Neural crest cell (in vitro differentiated cells): ENCODE data around the gene FAM169A. TPM values are rescaled to one million over a fixed set of nuclear protein-coding genes. Genes with fewer than 3 reads are reported as not detected.

Source experiments
- DNase-seq: peaks from one replicate; pipeline ENCODE4 v3.0.0; 2021; ENCODE audit warnings: low read depth, mixed read lengths, low spot score
- H3K27ac Mint-ChIP-seq: one replicate; pipeline ENCODE4 v1.8.0; 2021; ENCODE audit warnings: mild to moderate bottlenecking, mixed read lengths; ENCODE audit not compliant: unreplicated experiment
- H3K27me3 Mint-ChIP-seq: 2 replicates; pipeline ENCODE4 v1.8.0; 2021; ENCODE audit warnings: low read depth, mild to moderate bottlenecking, mixed read lengths
- H3K36me3 Mint-ChIP-seq: 2 replicates; pipeline ENCODE4 v1.8.0; 2021; ENCODE audit warnings: low read depth, mild to moderate bottlenecking, mixed read lengths
- H3K4me1 Mint-ChIP-seq: 2 replicates; pipeline ENCODE4 v1.8.0; 2021; ENCODE audit warnings: mixed read lengths
- H3K4me3 Mint-ChIP-seq: one replicate; pipeline ENCODE4 v1.8.0; 2021; ENCODE audit warnings: mild to moderate bottlenecking, mixed read lengths
- H3K9me3 Mint-ChIP-seq: 2 replicates; pipeline ENCODE4 v1.8.0; 2021; ENCODE audit warnings: mixed read lengths
- CTCF ChIP-seq: fragments of 200-600 bp; sonication (generic); conservative IDR thresholded peaks from 2 replicates; pipeline ENCODE4 v1.5.0; 2021; ENCODE audit warnings: antibody characterized with exemption, mild to moderate bottlenecking
- total RNA-seq: library from RNA; stranded (reverse); gene quantifications from 2 replicates; pipeline ENCODE4 v1.2.1, GENCODE V29; 2021

Gene FAM169A
- total RNA-seq, 1 donor from 2014 or later = 13.6 TPM

DNA sequence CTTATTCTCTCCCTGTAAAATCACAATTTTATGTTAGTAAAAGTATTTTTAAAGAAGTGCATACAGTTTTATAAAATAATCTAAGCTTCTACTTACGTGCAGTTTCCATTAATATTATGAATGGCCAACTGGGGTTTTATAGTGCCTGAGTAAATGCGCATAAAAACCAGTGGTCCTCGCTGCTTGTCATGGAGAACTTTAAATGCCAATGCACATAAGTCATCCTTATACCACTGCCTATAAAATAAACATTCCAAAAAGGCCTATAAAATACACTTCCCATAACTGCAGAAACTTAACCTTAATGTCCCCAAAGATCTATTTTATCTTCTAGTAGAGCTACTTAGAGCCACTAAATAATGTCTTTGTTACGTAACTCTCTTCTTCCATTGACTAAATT lies 127.8 kb downstream of the FAM169A start:
- Mint-ChIP-seq H3K36me3 (peaks cover 6% of the 10 kb centered on the region), H3K4me1 (no peaks in the 10 kb centered on the region), H3K9me3 (no peaks in the 10 kb centered on the region), H3K27me3 (no peaks in the 10 kb centered on the region), H3K27ac (no peak overlapping the region), H3K4me3 (no peak overlapping the region)
- TF ChIP-seq CTCF = no peak
- no peak for DNase-seq

DNA sequence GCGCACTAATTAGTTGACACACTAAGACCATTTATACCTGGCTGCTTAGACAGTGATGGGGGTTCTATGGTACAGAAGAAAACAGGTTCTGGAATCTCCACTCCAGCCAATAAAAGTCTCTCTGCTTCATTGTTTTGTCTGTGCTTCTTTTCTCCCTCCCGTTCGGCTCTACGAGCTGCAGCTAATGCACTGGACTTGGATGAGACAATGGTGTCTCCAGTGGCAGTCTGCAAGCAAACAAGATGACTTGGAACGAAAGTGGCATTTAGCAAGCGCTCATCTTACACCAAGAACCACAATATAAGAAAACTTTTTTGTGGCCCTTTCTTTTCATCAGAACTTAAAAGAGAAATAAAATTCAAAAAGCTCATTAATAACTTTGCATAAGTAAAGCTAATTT lies 129.4 kb downstream of the FAM169A start:
- Mint-ChIP-seq H3K9me3 (no peaks in the 10 kb centered on the region), H3K27ac (no peak overlapping the region), H3K27me3 (no peaks in the 10 kb centered on the region), H3K4me1 (no peaks in the 10 kb centered on the region), H3K4me3 (no peak overlapping the region), H3K36me3 (peaks cover 6% of the 10 kb centered on the region)
- no peak for TF ChIP-seq CTCF
- no peak for DNase-seq

Other genes starting within 250 kb of the FAM169A start
- 130 and 135 TPM in 2 replicates for gene ENC1, start 225.7 kb downstream of the FAM169A start, total RNA-seq
- gene HEXB, start 181.2 kb downstream of the FAM169A start, total RNA-seq = 50.8 and 54.3 TPM in 2 replicates
- 29.8 and 29.9 TPM in 2 replicates for gene GFM2, start 99.3 kb downstream of the FAM169A start, total RNA-seq
- gene NSA2, start 99.1 kb downstream of the FAM169A start, total RNA-seq = 77.1 and 80.2 TPM in 2 replicates
- gene GCNT4, start 186.2 kb upstream of the FAM169A start, total RNA-seq = 0.39 and 0.56 TPM in 2 replicates